ENCODE measurements around the gene SEC24B. TPM values are rescaled to one million over a fixed set of nuclear protein-coding genes. Genes with fewer than 3 reads are reported as not detected.
A peak's percentile ranks its signal among the peaks of the same experiment; 100 is the strongest.

SEC24B gene
- total RNA-seq, 1 experiment from 2014 or later: 27.1 TPM

DNA sequence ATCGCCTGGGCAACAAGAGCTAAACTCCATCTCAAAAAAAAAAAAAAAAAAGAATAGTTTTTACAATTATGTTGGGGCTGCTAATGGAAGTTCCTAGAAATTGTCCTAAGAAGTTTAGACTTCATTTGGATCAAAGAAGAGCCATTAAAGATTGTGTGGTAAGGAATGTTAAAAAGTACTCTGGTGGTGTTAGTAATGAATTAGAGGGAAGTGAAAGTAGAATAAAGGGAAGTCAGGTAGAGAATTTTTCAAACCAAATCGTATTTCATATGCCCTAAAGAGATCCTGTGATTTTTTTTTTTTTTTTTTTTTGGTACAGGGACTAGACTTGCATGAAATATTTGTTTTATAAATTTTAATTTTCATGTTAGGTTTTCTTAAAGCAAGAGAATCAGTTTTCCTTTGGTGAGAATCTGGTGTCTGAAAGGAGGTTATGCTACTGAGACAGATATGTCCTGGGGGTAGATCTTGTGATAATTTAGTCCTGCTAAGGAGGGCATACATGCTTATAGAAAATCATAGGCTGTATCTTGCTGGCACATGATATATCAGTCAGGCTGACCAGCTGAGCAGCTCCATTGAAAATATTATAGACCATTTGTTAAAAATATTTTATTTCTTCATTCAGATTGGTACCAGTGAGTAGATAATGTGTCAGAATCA, 10.7 kb downstream of the SEC24B start:
- no peak overlapping the region for H2BK12ac ChIP-seq (ENCODE audit: insufficient read length, low read depth, low read length)
- Mint-ChIP-seq H3K9me3 (peaks cover 5 to 7% of the 10 kb centered on the region in 2 experiments), H3K4me1 (peaks cover 18 to 30% of the 10 kb centered on the region in 2 experiments), H3K36me3 (ENCODE audit: insufficient read depth in 1 of 3, low read depth in 3 of 3) (peaks cover 19 to 31% (median 25%) of the 10 kb centered on the region in 3 experiments), H3K27ac (0 out of 7 replicates have a peak overlapping the region, but pooled peaks of 1 of the 3 experiments have one; percentile 68), H3K4me3 (no peak overlapping the region), H3K27me3 (ENCODE audit: low read depth) (no peaks in the 10 kb centered on the region)
- H4K91ac ChIP-seq (ENCODE audit: insufficient read length, low read depth, low read length): no peak overlapping the region
- H3T11ph ChIP-seq (ENCODE audit: low read length): no peak overlapping the region
- no peak overlapping the region for H4K8ac ChIP-seq (replicated peaks; ENCODE audit: insufficient read length, low read depth, low read length)
- H3K9ac ChIP-seq (ENCODE audit: extremely low read depth, insufficient read length, low read length): no peak overlapping the region
- H3K9me3 ChIP-seq (ENCODE audit: control insufficient read depth, low read depth, low read length): peaks cover 5% of the 10 kb centered on the region
- no peak overlapping the region for H3K4ac ChIP-seq (ENCODE audit: low read depth, low read length)
- H3K4me1 ChIP-seq (ENCODE audit: insufficient read depth, low read length): no peaks in the 10 kb centered on the region
- no peak overlapping the region for H4K5ac ChIP-seq (ENCODE audit: insufficient read length, low read depth, low read length)
- TF ChIP-seq, protein P1, sequence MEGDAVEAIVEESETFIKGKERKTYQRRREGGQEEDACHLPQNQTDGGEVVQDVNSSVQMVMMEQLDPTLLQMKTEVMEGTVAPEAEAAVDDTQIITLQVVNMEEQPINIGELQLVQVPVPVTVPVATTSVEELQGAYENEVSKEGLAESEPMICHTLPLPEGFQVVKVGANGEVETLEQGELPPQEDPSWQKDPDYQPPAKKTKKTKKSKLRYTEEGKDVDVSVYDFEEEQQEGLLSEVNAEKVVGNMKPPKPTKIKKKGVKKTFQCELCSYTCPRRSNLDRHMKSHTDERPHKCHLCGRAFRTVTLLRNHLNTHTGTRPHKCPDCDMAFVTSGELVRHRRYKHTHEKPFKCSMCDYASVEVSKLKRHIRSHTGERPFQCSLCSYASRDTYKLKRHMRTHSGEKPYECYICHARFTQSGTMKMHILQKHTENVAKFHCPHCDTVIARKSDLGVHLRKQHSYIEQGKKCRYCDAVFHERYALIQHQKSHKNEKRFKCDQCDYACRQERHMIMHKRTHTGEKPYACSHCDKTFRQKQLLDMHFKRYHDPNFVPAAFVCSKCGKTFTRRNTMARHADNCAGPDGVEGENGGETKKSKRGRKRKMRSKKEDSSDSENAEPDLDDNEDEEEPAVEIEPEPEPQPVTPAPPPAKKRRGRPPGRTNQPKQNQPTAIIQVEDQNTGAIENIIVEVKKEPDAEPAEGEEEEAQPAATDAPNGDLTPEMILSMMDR (conservative IDR thresholded peaks at IDR 0.05): no peak
- no peak overlapping the region for H2BK20ac ChIP-seq (ENCODE audit: low read depth, low read length, poor library complexity, severe bottlenecking)
- no peak overlapping the region for H2AK5ac ChIP-seq (ENCODE audit: insufficient read length, low read length)
- H3K79me2 ChIP-seq (ENCODE audit: insufficient read depth, low read length): peaks cover 18% of the 10 kb centered on the region; the same call in 1 of the 2 replicates
- H2BK5ac ChIP-seq (ENCODE audit: insufficient read length, low read length): no peak overlapping the region
- no peak overlapping the region for H3K56ac ChIP-seq (ENCODE audit: insufficient read length, low read depth, low read length)
- DNase-seq: no peak
- H3K23ac ChIP-seq (ENCODE audit: insufficient read length, low read depth, low read length): no peak overlapping the region
- no peaks in the 10 kb centered on the region for H3K23me2 ChIP-seq (ENCODE audit: insufficient read length, low read depth, low read length, poor library complexity, severe bottlenecking)
- peaks cover 11% of the 10 kb centered on the region for H3K79me1 ChIP-seq (ENCODE audit: insufficient read depth, low read depth, low read length, poor library complexity, severe bottlenecking)
- no peak overlapping the region for H2BK15ac ChIP-seq (ENCODE audit: low read depth, low read length)
- H3K14ac ChIP-seq (ENCODE audit: insufficient read depth, low read length): no peak overlapping the region
- H3K4me2 ChIP-seq (ENCODE audit: insufficient read depth, insufficient read length, low read length): no peak overlapping the region
- WGBS (ENCODE audit: extremely low coverage, insufficient read length, low lambda C conversion rate): no CpG with 5 or more reads among the region's 2 CpGs
- no peak overlapping the region for H3K27ac ChIP-seq (ENCODE audit: insufficient read length, low read depth, low read length)
- H4K20me1 ChIP-seq (ENCODE audit: control insufficient read depth, insufficient read depth, insufficient read length): no peaks in the 10 kb centered on the region
- no peak overlapping the region for H2AFZ ChIP-seq (ENCODE audit: low read length)
- no peak overlapping the region for H3K18ac ChIP-seq (ENCODE audit: insufficient read length, low read depth, low read length)
- no peak overlapping the region for H2BK120ac ChIP-seq (ENCODE audit: low read depth, low read length, poor library complexity, severe bottlenecking)
- H3K27me3 ChIP-seq (ENCODE audit: insufficient read depth, low read length): no peaks in the 10 kb centered on the region

Measured in H9 (cell line).